LNCAP (cell line): ENCODE data around the gene BLM.

ENCODE experiments used
- CTCF ChIP-seq: fragments of 450-650 bp; IDR thresholded peaks from 2 replicates; pipeline ENCODE4 v1.5.1; 2017; ENCODE audit warnings: mild to moderate bottlenecking

BLM gene

GRCh38 chr15:90844696-90845095, 127.5 kb downstream of the BLM start:
- TF ChIP-seq CTCF, result no peak

GRCh38 chr15:90845201-90845949, 128.2 kb downstream of the BLM start:
- no peak for TF ChIP-seq CTCF

- TF ChIP-seq CTCF, result no peak
These were observed 134.0 kb downstream of the BLM start for GRCh38 chr15:90851114-90851513.

- TF ChIP-seq CTCF, result no peak
These were observed 134.8 kb downstream of the BLM start for GRCh38 chr15:90851940-90852339.

GRCh38 chr15:90855139-90855538, 138.0 kb downstream of the BLM start:
- no peak for TF ChIP-seq CTCF

GRCh38 chr15:90857337-90857736, 140.2 kb downstream of the BLM start:
- no peak for TF ChIP-seq CTCF

GRCh38 chr15:90857883-90858443, 140.8 kb downstream of the BLM start:
- TF ChIP-seq CTCF, result no peak
